IMR-90 (cell line): ENCODE results near the gene FGFBP2.

Source experiments
- BHLHE40 ChIP-seq: fragments of 150-350 bp; IDR thresholded peaks from 2 replicates; pipeline ENCODE4 v1.6.1; 2016; ENCODE audit warnings: mild to moderate bottlenecking, low read depth, low read length
- CHD1 ChIP-seq: IDR thresholded peaks from 2 replicates; pipeline ENCODE4 v1.6.1; 2012; ENCODE audit warnings: low read depth, low read length, improper control_type of control experiment
- MAFK ChIP-seq: IDR thresholded peaks from 2 replicates; pipeline ENCODE4 v1.6.1; 2012; ENCODE audit warnings: low read depth, low read length, improper control_type of control experiment
- MAZ ChIP-seq: IDR thresholded peaks from 2 replicates; pipeline ENCODE4 v1.6.1; 2012; ENCODE audit warnings: low read depth, mild to moderate bottlenecking, low read length, improper control_type of control experiment, moderate library complexity, borderline replicate concordance
- NFE2L2 ChIP-seq: fragments of 150-350 bp; IDR thresholded peaks from 2 replicates; pipeline ENCODE4 v1.6.1; 2016; ENCODE audit warnings: low read depth, mild to moderate bottlenecking, low read length
- POLR2A ChIP-seq: IDR thresholded peaks from 2 replicates; pipeline ENCODE4 v1.6.1; 2012; ENCODE audit warnings: mild to moderate bottlenecking, low read depth, low read length
- RFX5 ChIP-seq: IDR thresholded peaks from 2 replicates; pipeline ENCODE4 v1.8.0; 2012; ENCODE audit warnings: low read depth, mild to moderate bottlenecking, low read length, moderate library complexity
- SMC3 ChIP-seq: fragments of 150-350 bp; IDR thresholded peaks from 2 replicates; pipeline ENCODE4 v1.6.1; 2016; ENCODE audit warnings: low read depth, mild to moderate bottlenecking, antibody characterized with exemption, low read length, moderate library complexity
- TF ChIP-seq, protein P1 (sequence below): conservative IDR thresholded peaks from 2 replicates; pipeline ENCODE4 v1.5.1; 2012; ENCODE audit warnings: mild to moderate bottlenecking, low read depth, low read length, improper control_type of control experiment
- TF ChIP-seq, protein P2 (sequence below): fragments of 150-350 bp; IDR thresholded peaks from 2 replicates; pipeline ENCODE4 v1.6.1; 2016; ENCODE audit warnings: low read depth, mild to moderate bottlenecking, low read length, moderate library complexity, borderline replicate concordance

DNA sequence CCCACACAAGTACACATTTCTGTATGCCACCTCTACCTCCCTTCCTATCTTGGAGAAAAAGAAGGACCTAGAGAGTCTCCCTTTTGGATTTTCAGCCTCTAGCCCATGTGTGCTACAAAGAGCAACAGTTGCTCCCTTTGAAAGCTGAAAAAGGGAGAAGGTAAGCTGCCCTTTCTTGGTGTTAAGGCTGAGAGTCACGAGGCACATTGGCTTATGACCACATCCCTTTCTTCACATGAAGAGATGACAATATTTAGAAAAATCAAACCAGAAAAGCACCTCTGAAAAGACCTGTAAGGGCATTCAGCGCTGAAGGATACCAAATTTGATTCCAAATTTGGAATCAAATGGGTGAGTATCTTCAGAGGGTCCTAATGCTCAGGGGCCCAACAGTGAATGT lies 18.1 kb downstream of the FGFBP2 start:
- TF ChIP-seq RFX5: no peak
- no peak for TF ChIP-seq POLR2A
- TF ChIP-seq, protein P1, sequence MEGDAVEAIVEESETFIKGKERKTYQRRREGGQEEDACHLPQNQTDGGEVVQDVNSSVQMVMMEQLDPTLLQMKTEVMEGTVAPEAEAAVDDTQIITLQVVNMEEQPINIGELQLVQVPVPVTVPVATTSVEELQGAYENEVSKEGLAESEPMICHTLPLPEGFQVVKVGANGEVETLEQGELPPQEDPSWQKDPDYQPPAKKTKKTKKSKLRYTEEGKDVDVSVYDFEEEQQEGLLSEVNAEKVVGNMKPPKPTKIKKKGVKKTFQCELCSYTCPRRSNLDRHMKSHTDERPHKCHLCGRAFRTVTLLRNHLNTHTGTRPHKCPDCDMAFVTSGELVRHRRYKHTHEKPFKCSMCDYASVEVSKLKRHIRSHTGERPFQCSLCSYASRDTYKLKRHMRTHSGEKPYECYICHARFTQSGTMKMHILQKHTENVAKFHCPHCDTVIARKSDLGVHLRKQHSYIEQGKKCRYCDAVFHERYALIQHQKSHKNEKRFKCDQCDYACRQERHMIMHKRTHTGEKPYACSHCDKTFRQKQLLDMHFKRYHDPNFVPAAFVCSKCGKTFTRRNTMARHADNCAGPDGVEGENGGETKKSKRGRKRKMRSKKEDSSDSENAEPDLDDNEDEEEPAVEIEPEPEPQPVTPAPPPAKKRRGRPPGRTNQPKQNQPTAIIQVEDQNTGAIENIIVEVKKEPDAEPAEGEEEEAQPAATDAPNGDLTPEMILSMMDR: no peak
- no peak for TF ChIP-seq CHD1
- no peak for TF ChIP-seq BHLHE40
- no peak for TF ChIP-seq SMC3
- TF ChIP-seq NFE2L2: no peak
- no peak for TF ChIP-seq MAFK
- TF ChIP-seq, protein P2, sequence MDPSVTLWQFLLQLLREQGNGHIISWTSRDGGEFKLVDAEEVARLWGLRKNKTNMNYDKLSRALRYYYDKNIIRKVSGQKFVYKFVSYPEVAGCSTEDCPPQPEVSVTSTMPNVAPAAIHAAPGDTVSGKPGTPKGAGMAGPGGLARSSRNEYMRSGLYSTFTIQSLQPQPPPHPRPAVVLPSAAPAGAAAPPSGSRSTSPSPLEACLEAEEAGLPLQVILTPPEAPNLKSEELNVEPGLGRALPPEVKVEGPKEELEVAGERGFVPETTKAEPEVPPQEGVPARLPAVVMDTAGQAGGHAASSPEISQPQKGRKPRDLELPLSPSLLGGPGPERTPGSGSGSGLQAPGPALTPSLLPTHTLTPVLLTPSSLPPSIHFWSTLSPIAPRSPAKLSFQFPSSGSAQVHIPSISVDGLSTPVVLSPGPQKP: no peak
- no peak for TF ChIP-seq MAZ
